Naive B cell (primary cell): ENCODE measurements around the gene LGI2. TPM values are rescaled to one million over a fixed set of nuclear protein-coding genes. Genes with fewer than 3 reads are reported as not detected.

Experiments
- ATAC-seq, 2 donors: fragments of 150-1000 bp; cut with Tn5 transposase; 2 replicates each; pipeline ENCODE4 v1.10.0; 2021; ENCODE audit warnings: low read depth in 2 of 2, mild to moderate bottlenecking in 2 of 2, moderate library complexity in 2 of 2
- DNase-seq: peaks from one replicate; pipeline ENCODE4 v3.0.0; 2022
- H3K27ac Mint-ChIP-seq, 6 donors: one replicate each; pipeline ENCODE4 v1.8.0; 2020 to 2022; ENCODE audit warnings: mild to moderate bottlenecking in 6 of 6, mixed read lengths in 6 of 6, moderate library complexity in 5 of 6, inconsistent platforms in 2 of 6
- H3K27me3 Mint-ChIP-seq, 3 donors: one replicate each; pipeline ENCODE4 v1.8.0; 2021 to 2022; ENCODE audit warnings: mixed read lengths in 3 of 3, mild to moderate bottlenecking in 1 of 3
- H3K36me3 Mint-ChIP-seq, 2 donors: one replicate each; pipeline ENCODE4 v1.8.0; 2020 to 2022; ENCODE audit warnings: mixed read lengths in 2 of 2, inconsistent platforms in 1 of 2, mild to moderate bottlenecking in 1 of 2
- H3K4me1 Mint-ChIP-seq, 3 donors: one replicate each; pipeline ENCODE4 v1.8.0; 2020 to 2022; ENCODE audit warnings: mixed read lengths in 3 of 3, inconsistent platforms in 1 of 3, mild to moderate bottlenecking in 1 of 3, moderate library complexity in 1 of 3
- H3K4me3 Mint-ChIP-seq, 8 donors: one replicate each; pipeline ENCODE4 v1.8.0; 2020 to 2022; ENCODE audit warnings: mild to moderate bottlenecking in 8 of 8, mixed read lengths in 8 of 8, moderate library complexity in 8 of 8, inconsistent platforms in 2 of 8
- H3K9me3 Mint-ChIP-seq, 7 donors: one replicate each; pipeline ENCODE4 v1.8.0; 2020 to 2022; ENCODE audit warnings: mixed read lengths in 7 of 7, mild to moderate bottlenecking in 5 of 7, inconsistent platforms in 2 of 7, moderate library complexity in 1 of 7
- polyA plus RNA-seq, 6 donors: library from polyadenylated mRNA; unstranded; fragments of 300-500 nt; fragmentation: Illumina TruSeq; gene quantifications; one replicate each; pipeline ENCODE4 v1.2.3, GENCODE V29; 2021; ENCODE audit warnings: low read depth in 6 of 6

The LGI2 gene
- polyA plus RNA-seq, 6 donors from 2014 or later = not detected

- DNase-seq (no peak), ATAC-seq (no peak)
- Mint-ChIP-seq H3K27ac (no peak overlapping the region), H3K4me3 (peak overlapping the region in 4 of 8 donors; percentile 9 to 52 (median 27)), H3K36me3 (no peaks in the 10 kb centered on the region), H3K9me3 (peaks cover 0 to 6% (median 0%) of the 10 kb centered on the region in 7 donors), H3K27me3 (peaks cover 10 to 44% (median 39%) of the 10 kb centered on the region in 3 donors), H3K4me1 (peaks cover 8 to 10% (median 9%) of the 10 kb centered on the region in 3 donors)
Measured at GRCh38 chr4:24979554-24979953, 51.2 kb downstream of the LGI2 start.

- Mint-ChIP-seq H3K27ac (no peak overlapping the region), H3K4me1 (peaks cover 8 to 10% (median 9%) of the 10 kb centered on the region in 3 donors), H3K36me3 (no peaks in the 10 kb centered on the region), H3K4me3 (peak overlapping the region in 1 of 8 donors; percentile 21), H3K9me3 (peaks cover 0 to 6% (median 0%) of the 10 kb centered on the region in 7 donors), H3K27me3 (peaks cover 10 to 47% (median 42%) of the 10 kb centered on the region in 3 donors)
- DNase-seq (no peak), ATAC-seq (no peak)
Measured at GRCh38 chr4:24978291-24979075, 52.3 kb downstream of the LGI2 start.

- Mint-ChIP-seq H3K27me3 (peaks cover 10 to 58% (median 50%) of the 10 kb centered on the region in 3 donors), H3K4me1 (peaks cover 8 to 9% (median 9%) of the 10 kb centered on the region in 3 donors), H3K27ac (no peak overlapping the region), H3K9me3 (peaks cover 0 to 6% (median 0%) of the 10 kb centered on the region in 7 donors), H3K36me3 (no peaks in the 10 kb centered on the region), H3K4me3 (no peak overlapping the region)
- no peak for DNase-seq
- ATAC-seq = peak in 1 of 2 donors; percentile 14
Measured at GRCh38 chr4:24975510-24975909, 55.2 kb downstream of the LGI2 start.

GRCh38 chr4:24973747-24974601 lies 56.8 kb downstream of the LGI2 start:
- Mint-ChIP-seq H3K27me3 (peaks cover 5 to 52% (median 44%) of the 10 kb centered on the region in 3 donors), H3K36me3 (no peaks in the 10 kb centered on the region), H3K4me1 (peaks cover 0 to 9% (median 5%) of the 10 kb centered on the region in 3 donors), H3K9me3 (peaks cover 0 to 2% (median 0%) of the 10 kb centered on the region in 7 donors), H3K4me3 (no peak overlapping the region), H3K27ac (no peak overlapping the region)
- ATAC-seq (no peak), DNase-seq (no peak)

- H3K4me1 Mint-ChIP-seq = peaks cover 0 to 9% (median 5%) of the 10 kb centered on the region in 3 donors
- peaks cover 0 to 2% (median 0%) of the 10 kb centered on the region in 7 donors for H3K9me3 Mint-ChIP-seq
- no peak for ATAC-seq
- no peak for DNase-seq
- no peak overlapping the region for H3K27ac Mint-ChIP-seq
- no peaks in the 10 kb centered on the region for H3K36me3 Mint-ChIP-seq
- H3K27me3 Mint-ChIP-seq = peaks cover 5 to 46% (median 42%) of the 10 kb centered on the region in 3 donors
- no peak overlapping the region for H3K4me3 Mint-ChIP-seq
Measured at GRCh38 chr4:24973404-24973746, 57.4 kb downstream of the LGI2 start.

GRCh38 chr4:24971192-24971591 lies 59.6 kb downstream of the LGI2 start:
- ATAC-seq = no peak
- no peak for DNase-seq
- Mint-ChIP-seq H3K9me3 (peaks cover 0 to 13% (median 7%) of the 10 kb centered on the region in 7 donors), H3K36me3 (no peaks in the 10 kb centered on the region), H3K4me1 (peaks cover 0 to 9% (median 5%) of the 10 kb centered on the region in 3 donors), H3K27me3 (peaks cover 5 to 31% (median 27%) of the 10 kb centered on the region in 3 donors), H3K27ac (no peak overlapping the region), H3K4me3 (no peak overlapping the region)

- H3K4me3 Mint-ChIP-seq = no peak overlapping the region
- H3K27ac Mint-ChIP-seq = no peak overlapping the region
- peaks cover 0 to 8% (median 5%) of the 10 kb centered on the region in 3 donors for H3K4me1 Mint-ChIP-seq
- no peak for ATAC-seq
- peaks cover 0 to 18% (median 9%) of the 10 kb centered on the region in 7 donors for H3K9me3 Mint-ChIP-seq
- H3K36me3 Mint-ChIP-seq = no peaks in the 10 kb centered on the region
- DNase-seq = no peak
- H3K27me3 Mint-ChIP-seq = peaks cover 5 to 26% (median 22%) of the 10 kb centered on the region in 3 donors
Measured at GRCh38 chr4:24970635-24971034, 60.1 kb downstream of the LGI2 start.

GRCh38 chr4:24970191-24970590 lies 60.6 kb downstream of the LGI2 start:
- DNase-seq (no peak), ATAC-seq (no peak)
- peaks cover 0 to 23% (median 13%) of the 10 kb centered on the region in 7 donors for H3K9me3 Mint-ChIP-seq
- H3K36me3 Mint-ChIP-seq = no peaks in the 10 kb centered on the region
- no peak overlapping the region for H3K4me3 Mint-ChIP-seq
- H3K4me1 Mint-ChIP-seq = peaks cover 0 to 4% (median 3%) of the 10 kb centered on the region in 3 donors
- H3K27me3 Mint-ChIP-seq = peaks cover 4 to 21% (median 17%) of the 10 kb centered on the region in 3 donors
- no peak overlapping the region for H3K27ac Mint-ChIP-seq

GRCh38 chr4:24969486-24969885 lies 61.3 kb downstream of the LGI2 start:
- Mint-ChIP-seq H3K4me1 (no peaks in the 10 kb centered on the region), H3K9me3 (peaks cover 0 to 30% (median 20%) of the 10 kb centered on the region in 7 donors), H3K4me3 (no peak overlapping the region), H3K27me3 (peaks cover 0 to 14% (median 10%) of the 10 kb centered on the region in 3 donors), H3K27ac (no peak overlapping the region), H3K36me3 (no peaks in the 10 kb centered on the region)
- DNase-seq = no peak
- no peak for ATAC-seq

- Mint-ChIP-seq H3K27ac (no peak overlapping the region), H3K4me1 (no peaks in the 10 kb centered on the region), H3K36me3 (no peaks in the 10 kb centered on the region), H3K27me3 (peaks cover 0 to 11% (median 8%) of the 10 kb centered on the region in 3 donors), H3K4me3 (no peak overlapping the region), H3K9me3 (peaks cover 0 to 34% (median 25%) of the 10 kb centered on the region in 7 donors)
- ATAC-seq = no peak
- DNase-seq = no peak
Measured at GRCh38 chr4:24968992-24969391, 61.8 kb downstream of the LGI2 start.

- ATAC-seq (no peak), DNase-seq (no peak)
- no peaks in the 10 kb centered on the region for H3K36me3 Mint-ChIP-seq
- H3K4me1 Mint-ChIP-seq = no peaks in the 10 kb centered on the region
- H3K9me3 Mint-ChIP-seq = peaks cover 0 to 41% (median 32%) of the 10 kb centered on the region in 7 donors
- H3K27ac Mint-ChIP-seq = no peak overlapping the region
- H3K27me3 Mint-ChIP-seq = peaks cover 0 to 10% (median 8%) of the 10 kb centered on the region in 3 donors
- H3K4me3 Mint-ChIP-seq = no peak overlapping the region
Measured at GRCh38 chr4:24968278-24968677, 62.5 kb downstream of the LGI2 start.

GRCh38 chr4:24967346-24967745 lies 63.4 kb downstream of the LGI2 start:
- Mint-ChIP-seq H3K9me3 (peaks cover 0 to 46% (median 37%) of the 10 kb centered on the region in 7 donors), H3K27ac (no peak overlapping the region), H3K4me1 (no peaks in the 10 kb centered on the region), H3K4me3 (peak overlapping the region in 1 of 8 donors; percentile 47), H3K36me3 (no peaks in the 10 kb centered on the region), H3K27me3 (peaks cover 0 to 5% (median 1%) of the 10 kb centered on the region in 3 donors)
- ATAC-seq (no peak), DNase-seq (no peak)

GRCh38 chr4:24966076-24966475 lies 64.7 kb downstream of the LGI2 start:
- H3K27ac Mint-ChIP-seq = peak overlapping the region in 3 of 6 donors; percentile 39 to 57 (median 54)
- H3K4me3 Mint-ChIP-seq = no peak overlapping the region
- no peaks in the 10 kb centered on the region for H3K36me3 Mint-ChIP-seq
- peaks cover 0 to 46% (median 37%) of the 10 kb centered on the region in 7 donors for H3K9me3 Mint-ChIP-seq
- no peaks in the 10 kb centered on the region for H3K27me3 Mint-ChIP-seq
- DNase-seq = no peak
- H3K4me1 Mint-ChIP-seq = no peaks in the 10 kb centered on the region
- no peak for ATAC-seq
